ENCODE results near the gene GPR152. TPM values are rescaled to one million over a fixed set of nuclear protein-coding genes. Genes with fewer than 3 reads are reported as not detected.
"Not testable (repeated sequence)": the region's sequence is repeated elsewhere in the genome, so short reads cannot be mapped to it uniquely, and the experiment has no call there.

GPR152 gene
- total RNA-seq, 5 donors from 2014 or later (not counting 1 experiment from before 2014, with no cell fraction given), result 0.19 TPM; not detected in 4

GRCh38 chr11:67403085-67403484, 49.4 kb downstream of the GPR152 start:
- Histone ChIP-seq H3K36me3 (ENCODE audit: control insufficient read depth in 2 of 2, extremely low read depth in 1 of 2, insufficient read depth in 1 of 2, low read length in 1 of 2) (peaks cover 12 to 54% of the 10 kb centered on the region in 2 donors), H3K4me1 (ENCODE audit: control insufficient read depth in 1 of 2, extremely low read depth in 1 of 2, insufficient read depth in 2 of 2, low read length in 2 of 2) (peaks cover 26 to 88% of the 10 kb centered on the region in 2 experiments), H3K4me3 (ENCODE audit: control insufficient read depth in 1 of 2, extremely low read depth in 1 of 2, low read length in 1 of 2) (peak overlapping the region; percentile 98 to 100), H3K27ac (ENCODE audit: low read length) (peak overlapping the region; percentile 74)
- Mint-ChIP-seq H3K4me1 (peaks cover 63 to 76% (median 67%) of the 10 kb centered on the region in 3 donors), H3K4me3 (peak overlapping the region; percentile 92 to 97 (median 96)), H3K36me3 (peaks cover 21% of the 10 kb centered on the region), H3K27ac (peak overlapping the region; percentile 96)
- POLR2A ChIA-PET, result interaction anchor here (0.6 to 1.7 kb wide), 4 partner anchors 11 to 115 kb away, joined by 3 to 10 read pairs (median 4); partner anchors contain the start of gene PTPRCAP (in 1 of the 2)
- H3K9me3 Mint-ChIP-seq; DNase-seq; H3K9me3 ChIP-seq; ATAC-seq (replicated peaks in 1 of 4); H3K27me3 ChIP-seq (replicated peaks in 1 of 2; ENCODE audit: control insufficient read depth in 2 of 2, extremely low read depth in 1 of 2, insufficient read depth in 2 of 2, low read length in 1 of 2); H3K27me3 Mint-ChIP-seq: not testable (repeated sequence)
- WGBS (ENCODE audit: insufficient coverage), result 74% methylated on average over 6 of the region's 9 CpGs
- CTCF ChIA-PET, result interaction anchor here in 1 of 2 donors (0.6 kb wide), 1 partner anchor 19 kb away, joined by 5 read pairs; no protein-coding TSS in a partner anchor

GRCh38 chr11:67402192-67402839, 50.2 kb downstream of the GPR152 start:
- not testable (repeated sequence) for H3K9me3 Mint-ChIP-seq; H3K27me3 Mint-ChIP-seq; H3K27me3 ChIP-seq (replicated peaks in 1 of 2; ENCODE audit: control insufficient read depth in 2 of 2, extremely low read depth in 1 of 2, insufficient read depth in 2 of 2, low read length in 1 of 2); DNase-seq; H3K9me3 ChIP-seq; ATAC-seq (replicated peaks in 1 of 4)
- CTCF ChIA-PET, result interaction anchor here in 1 of 2 donors (0.6 to 2.1 kb wide), 14 partner anchors 11 to 936 kb away, joined by 3 to 17 read pairs (median 8); partner anchors contain the start of genes AIP, POLD4, PTPRCAP and RAD9A
- peaks cover 63 to 76% (median 67%) of the 10 kb centered on the region in 3 donors for H3K4me1 Mint-ChIP-seq
- Histone ChIP-seq H3K36me3 (ENCODE audit: control insufficient read depth in 2 of 2, extremely low read depth in 1 of 2, insufficient read depth in 1 of 2, low read length in 1 of 2) (peaks cover 16 to 54% of the 10 kb centered on the region in 2 donors), H3K4me3 (ENCODE audit: control insufficient read depth in 1 of 2, extremely low read depth in 1 of 2, low read length in 1 of 2) (peak overlapping the region; percentile 56 to 75), H3K27ac (ENCODE audit: low read length) (peak overlapping the region; percentile 74), H3K4me1 (ENCODE audit: control insufficient read depth in 1 of 2, extremely low read depth in 1 of 2, insufficient read depth in 2 of 2, low read length in 2 of 2) (peaks cover 26 to 88% of the 10 kb centered on the region in 2 experiments)
- peak overlapping the region; percentile 74 to 97 (median 96) for H3K4me3 Mint-ChIP-seq
- 22% methylated on average over 12 of the region's 19 CpGs for WGBS (ENCODE audit: insufficient coverage)
- H3K27ac Mint-ChIP-seq, result peak overlapping the region; percentile 96
- POLR2A ChIA-PET, result interaction anchor here (0.6 to 1.7 kb wide), 6 partner anchors 11 to 1747 kb away, joined by 3 to 10 read pairs (median 4); partner anchors contain the start of gene PTPRCAP (in 1 of the 2)
- peaks cover 19% of the 10 kb centered on the region for H3K36me3 Mint-ChIP-seq

GRCh38 chr11:67401495-67402191, 50.9 kb downstream of the GPR152 start, which contains the start of gene PPP1CA:
Gene PPP1CA, minus strand, starts transcription at chr11:67401858. Its CDS starts 76 bp downstream, at chr11:67401782.
- H3K4me1 ChIP-seq (ENCODE audit: control insufficient read depth in 1 of 2, extremely low read depth in 1 of 2, insufficient read depth in 2 of 2, low read length in 2 of 2), result peaks cover 30 to 88% of the 10 kb centered on the region in 2 experiments
- peak within 1 kb of the TSS; percentile 81 to 97 for H3K4me3 ChIP-seq (ENCODE audit: control insufficient read depth in 1 of 2, extremely low read depth in 1 of 2, low read length in 1 of 2)
- no peaks in the 10 kb centered on the region for H3K9me3 ChIP-seq
- H3K27ac Mint-ChIP-seq, result peak within 1 kb of the TSS; percentile 96
- H3K4me1 Mint-ChIP-seq, result peaks cover 63 to 76% (median 66%) of the 10 kb centered on the region in 3 donors
- H3K27me3 Mint-ChIP-seq, result no peaks in the 10 kb centered on the region
- peaks cover 19% of the 10 kb centered on the region for H3K36me3 Mint-ChIP-seq
- peak; percentile 78 to 96 (median 90) for DNase-seq
- peak within 1 kb of the TSS; percentile 88 to 97 (median 96) for H3K4me3 Mint-ChIP-seq
- no peaks in the 10 kb centered on the region for H3K27me3 ChIP-seq (replicated peaks in 1 of 2; ENCODE audit: control insufficient read depth in 2 of 2, extremely low read depth in 1 of 2, insufficient read depth in 2 of 2, low read length in 1 of 2)
- ATAC-seq (replicated peaks in 1 of 4), result peak; percentile 67 to 75 (median 72)
- under 1% methylated on average over 42 of the region's 73 CpGs for WGBS (ENCODE audit: insufficient coverage)
- H3K27ac ChIP-seq (ENCODE audit: low read length), result peak within 1 kb of the TSS; percentile 74
- POLR2A ChIA-PET, result interaction anchor here (0.5 to 0.6 kb wide), 4 partner anchors 25 to 1903 kb away, joined by 3 to 5 read pairs (median 4); partner anchors contain the start of genes CORO1B (in 1 of the 2) and MALAT1 (in 1 of the 2)
- H3K9me3 Mint-ChIP-seq, result no peaks in the 10 kb centered on the region
- CTCF ChIA-PET, result interaction anchor here (0.5 to 2.1 kb wide), 17 partner anchors 10 to 935 kb away, joined by 3 to 17 read pairs (median 6); partner anchors contain the start of genes AIP (in 1 of the 2), POLD4 (in 1 of the 2), PTPRCAP (in 1 of the 2) and RAD9A (in 1 of the 2)
- peaks cover 16 to 48% of the 10 kb centered on the region in 2 donors for H3K36me3 ChIP-seq (ENCODE audit: control insufficient read depth in 2 of 2, extremely low read depth in 1 of 2, insufficient read depth in 1 of 2, low read length in 1 of 2)

Other genes with a start within 250 kb of the GPR152 start
- gene GRK2, start 186.3 kb downstream of the GPR152 start, total RNA-seq, result 100 to 1,000 TPM; 267 to 394 (median 382) TPM
- gene ANKRD13D, start 163.4 kb downstream of the GPR152 start, total RNA-seq, result 100 to 1,000 TPM; 150 to 249 (median 237) TPM
- 10 to 100 TPM; 11.5 to 30.9 (median 26.7) TPM for gene SSH3, start 149.2 kb downstream of the GPR152 start, total RNA-seq
- 100 to 1,000 TPM in 2 of 5 donors, 10 to 100 TPM in 3; 55.1 to 107 (median 98.0) TPM for gene POLD4, start 99.2 kb downstream of the GPR152 start, total RNA-seq
- 1 to 10 TPM; 2.2 to 8.5 (median 4.1) TPM for gene CLCF1, start 79.1 kb downstream of the GPR152 start, total RNA-seq
- gene RAD9A, start 60.7 kb downstream of the GPR152 start, total RNA-seq, result 10 to 100 TPM; 34.9 to 63.8 (median 56.2) TPM
- gene PPP1CA, start 50.9 kb downstream of the GPR152 start, total RNA-seq, result 100 to 1,000 TPM; 118 to 198 (median 186) TPM
- gene TBC1D10C, start 48.6 kb downstream of the GPR152 start, total RNA-seq, result 100 to 1,000 TPM; 288 to 449 (median 436) TPM
- 10 to 100 TPM in 2 of 5 donors, 1 to 10 TPM in 3; 5.5 to 19.1 (median 9.8) TPM for gene CARNS1, start 37.1 kb downstream of the GPR152 start, total RNA-seq
- gene RPS6KB2, start 24.2 kb downstream of the GPR152 start, total RNA-seq, result 10 to 100 TPM; 60.3 to 88.0 (median 81.9) TPM
- gene PTPRCAP, start 15.0 kb downstream of the GPR152 start, total RNA-seq, result 100 to 1,000 TPM; 192 to 282 (median 256) TPM
- 10 to 100 TPM; 23.0 to 39.4 (median 30.4) TPM for gene CORO1B, start 9.3 kb downstream of the GPR152 start, total RNA-seq
- gene CABP4, start 2.6 kb upstream of the GPR152 start, total RNA-seq, result 10 to 100 TPM in 2 of 5 donors, 1 to 10 TPM in 3; 3.5 to 16.0 (median 5.6) TPM
- gene TMEM134, start 16.5 kb upstream of the GPR152 start, total RNA-seq, result 100 to 1,000 TPM in 3 of 5 donors, 10 to 100 TPM in 2; 59.9 to 113 (median 106) TPM
- 100 to 1,000 TPM; 114 to 168 (median 154) TPM for gene AIP, start 30.3 kb upstream of the GPR152 start, total RNA-seq
- 100 to 1,000 TPM in 4 of 5 donors, 10 to 100 TPM in 1; 74.2 to 167 (median 149) TPM for gene PITPNM1, start 52.6 kb upstream of the GPR152 start, total RNA-seq
- gene CDK2AP2, start 55.4 kb upstream of the GPR152 start, total RNA-seq, result 10 to 100 TPM; 31.0 to 90.8 (median 79.9) TPM
- not detected for gene CABP2, start 70.7 kb upstream of the GPR152 start, total RNA-seq
- gene GSTP1, start 131.1 kb upstream of the GPR152 start, total RNA-seq, result 100 to 1,000 TPM in 3 of 5 donors, 10 to 100 TPM in 2; 68.3 to 200 (median 151) TPM
- 100 to 1,000 TPM; 199 to 250 (median 238) TPM for gene NDUFV1, start 154.2 kb upstream of the GPR152 start, total RNA-seq
- gene NUDT8, start 177.2 kb upstream of the GPR152 start, total RNA-seq, result 1 to 10 TPM; 1.5 to 8.0 (median 4.5) TPM
- not detected for gene TBX10, start 187.0 kb upstream of the GPR152 start, total RNA-seq
- gene ACY3, start 198.0 kb upstream of the GPR152 start, total RNA-seq, result 1 to 10 TPM in 1 of 5 donors, under 1 TPM in 2, not detected in 2; 0.54 to 1.0 (median 0.68) TPM
- gene ALDH3B2, start 221.9 kb upstream of the GPR152 start, total RNA-seq, result not detected

Measured in T-cell (primary cell).